Fibroblast of the aortic adventitia (primary cell): ENCODE measurements around the gene INHBC. TPM values are rescaled to one million over a fixed set of nuclear protein-coding genes. Genes with fewer than 3 reads are reported as not detected.
"Not testable (repeated sequence)": the region's sequence is repeated elsewhere in the genome, so short reads cannot be mapped to it uniquely, and the experiment has no call there.

Experiments used
- DNase-seq: peaks from one replicate; pipeline ENCODE4 v3.0.0-alpha.2; 2010; ENCODE audit warnings: low read depth
- H3K4me3 ChIP-seq: 2 replicates; pipeline ENCODE4 v1.5.1; 2011; ENCODE audit warnings: low read depth, mild to moderate bottlenecking, control low read depth, low read length, moderate library complexity
- CTCF ChIP-seq: IDR thresholded peaks from 2 replicates; pipeline ENCODE4 v1.5.1; 2011; ENCODE audit warnings: mild to moderate bottlenecking, low read length, control low read depth, inconsistent platforms; ENCODE audit not compliant: insufficient read depth
- total RNA-seq: library from RNA; depleted of rRNA; stranded (reverse); fragments of >200 nt; gene quantifications from 2 replicates; pipeline ENCODE4 v1.2.3, GENCODE V29; 2012; ENCODE audit warnings: low replicate concordance

The INHBC gene
- total RNA-seq, 1 donor = not detected

GRCh38 chr12:57397441-57397840 is 37.1 kb upstream of the INHBC start:
- H3K4me3 ChIP-seq = no peak overlapping the region
- no peak for DNase-seq
- TF ChIP-seq CTCF = no peak

- not testable (repeated sequence) for DNase-seq, H3K4me3 ChIP-seq
Measured at GRCh38 chr12:57399718-57400463, 34.7 kb upstream of the INHBC start.

- TF ChIP-seq CTCF = no peak
- no peak overlapping the region for H3K4me3 ChIP-seq
- peak; percentile 64 for DNase-seq
Measured at GRCh38 chr12:57401165-57401564, 33.4 kb upstream of the INHBC start.

GRCh38 chr12:57402156-57402555 is 32.4 kb upstream of the INHBC start:
- not testable (repeated sequence) for H3K4me3 ChIP-seq, DNase-seq

- no peak overlapping the region for H3K4me3 ChIP-seq
- no peak for TF ChIP-seq CTCF
- no peak for DNase-seq
Measured at GRCh38 chr12:57404966-57405640, 29.5 kb upstream of the INHBC start.

- no peak overlapping the region for H3K4me3 ChIP-seq
- no peak for DNase-seq
Measured at GRCh38 chr12:57410534-57410933, 24.1 kb upstream of the INHBC start.

GRCh38 chr12:57414160-57414559 is 20.4 kb upstream of the INHBC start:
- H3K4me3 ChIP-seq, DNase-seq: not testable (repeated sequence)

More at GRCh38 chr12:57410534-57410933, 24.1 kb upstream of the INHBC start:
- no peak for TF ChIP-seq CTCF

GRCh38 chr12:57415088-57415487 is 19.5 kb upstream of the INHBC start:
- DNase-seq = no peak
- no peak overlapping the region for H3K4me3 ChIP-seq
- TF ChIP-seq CTCF = no peak
